Stimulated activated naive B cell treated with anti-CD40 and anti-IgM and Interleukin-4, amounts not matched to agents 10 μg/mL and 1 μg/mL and 100 μg/mL, for 72 hours (primary cell): ENCODE data around the gene ADAD2.
A peak's percentile ranks its signal among the peaks of the same experiment; 100 is the strongest.

Experiments used
- ATAC-seq, 2 donors: fragments of 150-1000 bp; cut with Tn5 transposase; replicated peaks; 2 replicates each; pipeline ENCODE4 v1.10.0; 2021; ENCODE audit warnings: moderate library complexity in 1 of 2
- DNase-seq: peaks from one replicate; pipeline ENCODE4 v3.0.0; 2021
- H3K27ac Mint-ChIP-seq: one replicate; pipeline ENCODE4 v1.8.0; 2022; ENCODE audit warnings: mild to moderate bottlenecking, mixed read lengths
- H3K27me3 Mint-ChIP-seq, 2 donors: one replicate each; pipeline ENCODE4 v1.8.0; 2022; ENCODE audit warnings: mixed read lengths in 2 of 2
- H3K36me3 Mint-ChIP-seq, 2 donors: one replicate each; pipeline ENCODE4 v1.8.0; 2022; ENCODE audit warnings: mixed read lengths in 2 of 2, mild to moderate bottlenecking in 1 of 2
- H3K4me1 Mint-ChIP-seq, 2 donors: one replicate each; pipeline ENCODE4 v1.8.0; 2022; ENCODE audit warnings: mixed read lengths in 2 of 2, mild to moderate bottlenecking in 1 of 2
- H3K4me3 Mint-ChIP-seq, 2 donors: one replicate each; pipeline ENCODE4 v1.8.0; 2022; ENCODE audit warnings: mild to moderate bottlenecking in 2 of 2, mixed read lengths in 2 of 2, moderate library complexity in 1 of 2
- H3K9me3 Mint-ChIP-seq, 2 donors: one replicate each; pipeline ENCODE4 v1.8.0; 2022; ENCODE audit warnings: mixed read lengths in 2 of 2, mild to moderate bottlenecking in 1 of 2

Gene ADAD2

GRCh38 chr16:84181144-84181915 lies 9.6 kb upstream of the ADAD2 start:
- no peaks in the 10 kb centered on the region for H3K27me3 Mint-ChIP-seq
- H3K27ac Mint-ChIP-seq = peak overlapping the region; percentile 56
- H3K9me3 Mint-ChIP-seq = no peaks in the 10 kb centered on the region
- peaks cover 18 to 37% of the 10 kb centered on the region in 2 donors for H3K4me1 Mint-ChIP-seq
- H3K36me3 Mint-ChIP-seq = peaks cover 34 to 54% of the 10 kb centered on the region in 2 donors
- ATAC-seq (no peak), DNase-seq (no peak)
- no peak overlapping the region for H3K4me3 Mint-ChIP-seq

DNA sequence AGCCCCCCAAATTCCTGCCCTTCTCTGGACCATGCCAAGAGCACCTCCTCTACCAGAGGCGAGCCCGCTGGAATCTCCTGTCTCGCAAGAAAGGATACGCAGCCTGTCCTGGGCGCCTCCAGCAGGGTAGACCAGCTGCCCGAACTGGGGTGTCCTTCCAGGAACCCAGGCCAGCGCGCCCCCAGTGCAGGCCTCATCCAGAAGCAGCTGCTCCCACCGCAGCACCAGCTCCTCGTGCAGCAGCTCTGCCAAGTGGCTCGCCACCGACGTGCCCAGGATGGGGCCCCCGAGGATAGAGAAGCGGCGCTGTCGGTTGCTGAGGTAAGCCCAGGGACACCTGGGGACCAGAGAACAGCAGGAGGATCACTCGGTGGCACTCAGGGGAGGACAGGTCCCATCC lies 8.9 kb upstream of the ADAD2 start:
- ATAC-seq (no peak), DNase-seq (no peak)
- Mint-ChIP-seq H3K27ac (no peak overlapping the region), H3K9me3 (no peaks in the 10 kb centered on the region), H3K36me3 (peaks cover 36 to 57% of the 10 kb centered on the region in 2 donors), H3K27me3 (no peaks in the 10 kb centered on the region), H3K4me1 (peaks cover 20 to 37% of the 10 kb centered on the region in 2 donors), H3K4me3 (no peak overlapping the region)

DNA sequence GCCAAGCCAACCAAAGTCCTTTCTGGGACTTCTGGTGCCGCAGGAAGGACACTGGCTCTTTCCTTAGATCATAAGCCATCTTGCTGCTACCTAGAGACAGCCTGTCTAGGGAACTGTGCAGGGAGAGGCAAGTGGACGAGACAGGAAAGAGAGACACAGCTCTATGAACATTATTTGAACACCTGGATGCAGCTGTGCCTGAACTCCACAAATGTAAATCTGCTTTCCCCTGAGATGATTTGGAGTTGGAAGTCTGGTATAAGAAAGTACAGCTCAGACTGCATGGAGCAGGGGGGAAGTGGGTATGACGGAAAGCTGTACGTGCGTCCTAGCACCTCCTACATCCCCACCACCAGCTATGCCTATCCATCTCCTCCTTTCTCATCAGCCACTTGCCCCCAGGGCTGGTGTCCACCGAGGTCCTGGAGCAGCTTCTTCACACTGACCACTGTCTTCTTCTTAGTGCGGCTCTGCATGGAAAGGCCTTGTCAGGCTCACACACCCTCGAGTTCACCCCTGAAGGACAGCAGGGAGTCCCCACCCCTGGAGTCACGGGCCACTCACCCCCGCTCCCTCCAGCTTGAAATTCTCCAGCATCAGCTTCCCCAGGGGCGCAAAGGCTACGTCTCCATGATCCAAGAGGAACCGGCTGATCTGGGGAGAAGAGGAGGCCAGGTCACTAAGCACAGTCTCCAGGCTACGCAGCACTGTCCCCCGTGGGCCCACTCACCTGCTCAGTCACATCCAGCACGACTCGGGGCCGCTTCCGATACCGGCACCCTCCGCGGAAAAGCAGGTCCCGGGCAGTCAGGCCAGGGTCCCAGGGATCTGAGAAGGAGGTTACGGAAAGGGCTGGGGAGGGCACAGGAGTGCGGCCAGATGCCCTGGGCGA lies 8.0 kb upstream of the ADAD2 start:
- Mint-ChIP-seq H3K36me3 (peaks cover 36 to 53% of the 10 kb centered on the region in 2 donors), H3K27ac (peak overlapping the region; percentile 59), H3K4me3 (no peak overlapping the region), H3K27me3 (no peaks in the 10 kb centered on the region), H3K4me1 (peaks cover 18 to 31% of the 10 kb centered on the region in 2 donors), H3K9me3 (no peaks in the 10 kb centered on the region)
- DNase-seq = no peak
- ATAC-seq = no peak

DNA sequence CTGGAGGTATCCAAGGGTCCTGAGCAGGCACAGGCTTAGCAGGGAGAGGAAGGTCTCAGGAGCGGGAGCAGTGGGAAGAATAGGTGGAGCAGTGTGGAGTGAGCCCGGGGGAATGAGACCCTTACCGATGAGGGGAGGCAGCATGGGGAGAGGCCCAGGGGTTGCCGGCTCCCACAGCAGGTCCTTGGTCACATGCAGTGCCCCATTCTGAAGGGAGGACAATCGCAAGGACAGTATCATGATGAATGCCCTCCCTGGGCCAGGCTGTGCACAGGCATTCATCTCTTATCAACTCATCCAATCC lies 7.4 kb upstream of the ADAD2 start:
- peak overlapping the region; percentile 59 for H3K27ac Mint-ChIP-seq
- H3K4me1 Mint-ChIP-seq = peaks cover 16 to 25% of the 10 kb centered on the region in 2 donors
- no peak overlapping the region for H3K4me3 Mint-ChIP-seq
- H3K27me3 Mint-ChIP-seq = no peaks in the 10 kb centered on the region
- DNase-seq (no peak), ATAC-seq (no peak)
- peaks cover 32 to 47% of the 10 kb centered on the region in 2 donors for H3K36me3 Mint-ChIP-seq
- H3K9me3 Mint-ChIP-seq = no peaks in the 10 kb centered on the region

GRCh38 chr16:84183911-84184591 lies 6.9 kb upstream of the ADAD2 start:
- Mint-ChIP-seq H3K27ac (no peak overlapping the region), H3K36me3 (peaks cover 29 to 43% of the 10 kb centered on the region in 2 donors), H3K4me3 (no peak overlapping the region), H3K9me3 (no peaks in the 10 kb centered on the region), H3K4me1 (peaks cover 15 to 25% of the 10 kb centered on the region in 2 donors), H3K27me3 (no peaks in the 10 kb centered on the region)
- no peak for DNase-seq
- ATAC-seq = no peak

DNA sequence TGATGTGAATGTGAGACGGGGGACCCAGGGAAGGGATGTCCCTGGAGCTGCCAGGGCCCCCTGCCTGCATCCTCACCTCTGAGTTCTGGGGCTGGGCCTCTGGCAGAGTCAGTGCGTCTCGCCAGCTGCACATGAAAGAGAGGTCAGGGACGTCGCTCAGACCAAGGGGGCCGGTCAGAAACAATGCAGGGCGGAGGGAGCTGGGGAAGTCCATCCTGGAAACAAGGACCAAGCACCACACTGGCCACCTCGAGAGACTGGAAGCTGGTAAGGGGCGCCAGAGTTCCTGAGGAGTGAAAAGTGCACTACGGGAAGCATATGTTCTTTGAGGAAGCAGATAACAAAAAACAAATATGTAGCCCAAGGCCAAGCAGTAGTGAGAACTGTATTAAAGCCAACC lies 6.2 kb upstream of the ADAD2 start:
- H3K27me3 Mint-ChIP-seq = no peaks in the 10 kb centered on the region
- DNase-seq = no peak
- H3K27ac Mint-ChIP-seq = peak overlapping the region; percentile 38
- H3K4me3 Mint-ChIP-seq = peak overlapping the region; percentile 73 to 97
- no peaks in the 10 kb centered on the region for H3K9me3 Mint-ChIP-seq
- peaks cover 29 to 40% of the 10 kb centered on the region in 2 donors for H3K36me3 Mint-ChIP-seq
- no peak for ATAC-seq
- H3K4me1 Mint-ChIP-seq = peaks cover 15 to 25% of the 10 kb centered on the region in 2 donors

DNA sequence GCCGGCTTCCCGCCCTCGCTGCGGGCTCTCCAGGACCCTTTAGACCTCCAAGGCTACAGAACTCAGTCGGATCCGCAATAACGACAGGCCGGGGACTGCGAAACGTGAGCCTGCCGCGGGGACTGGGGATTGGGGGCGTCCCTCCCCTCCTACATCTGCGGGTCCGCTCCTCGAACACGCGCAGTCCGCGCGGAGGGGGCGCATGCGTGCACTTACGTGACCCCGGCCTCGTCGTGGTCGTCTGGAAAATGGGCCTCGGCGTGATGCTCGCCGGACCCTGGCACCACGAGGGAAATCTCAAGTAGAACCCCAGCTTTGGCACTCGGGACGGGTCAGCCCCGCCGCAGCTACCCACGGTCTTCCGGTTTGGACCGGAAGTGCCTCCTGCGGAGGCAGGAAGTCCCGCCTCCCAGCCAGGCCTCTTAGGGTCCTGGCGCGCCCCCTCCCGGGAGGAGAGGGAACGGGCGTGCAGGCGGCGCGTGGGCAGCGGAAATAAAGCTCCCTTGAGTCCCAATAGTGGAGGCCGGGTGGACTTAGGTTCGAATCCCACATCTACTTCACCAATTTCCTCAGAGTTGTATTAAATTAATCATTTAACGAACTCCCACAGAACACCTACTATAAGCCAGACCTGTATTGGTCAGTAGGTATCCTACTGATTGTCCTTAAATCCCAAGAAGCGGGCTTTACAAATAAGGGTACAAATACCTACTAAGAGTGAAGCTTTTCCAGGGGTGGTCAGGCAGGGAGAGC lies 4.1 kb upstream of the ADAD2 start, which contains the start of gene TAF1C:
TAF1C (minus strand) TSS at position 373 of the 753 bp plus-strand sequence. CDS start 2,069 bp downstream, outside the sequence.
- H3K4me1 Mint-ChIP-seq = peaks cover 15 to 25% of the 10 kb centered on the region in 2 donors
- no peaks in the 10 kb centered on the region for H3K27me3 Mint-ChIP-seq
- DNase-seq = peak; percentile 87
- peak within 1 kb of the TSS; percentile 98 for H3K27ac Mint-ChIP-seq
- H3K9me3 Mint-ChIP-seq = no peaks in the 10 kb centered on the region
- peak within 1 kb of the TSS; percentile 97 for H3K4me3 Mint-ChIP-seq
- ATAC-seq = peak; percentile 97 to 98
- peaks cover 26 to 29% of the 10 kb centered on the region in 2 donors for H3K36me3 Mint-ChIP-seq

DNA sequence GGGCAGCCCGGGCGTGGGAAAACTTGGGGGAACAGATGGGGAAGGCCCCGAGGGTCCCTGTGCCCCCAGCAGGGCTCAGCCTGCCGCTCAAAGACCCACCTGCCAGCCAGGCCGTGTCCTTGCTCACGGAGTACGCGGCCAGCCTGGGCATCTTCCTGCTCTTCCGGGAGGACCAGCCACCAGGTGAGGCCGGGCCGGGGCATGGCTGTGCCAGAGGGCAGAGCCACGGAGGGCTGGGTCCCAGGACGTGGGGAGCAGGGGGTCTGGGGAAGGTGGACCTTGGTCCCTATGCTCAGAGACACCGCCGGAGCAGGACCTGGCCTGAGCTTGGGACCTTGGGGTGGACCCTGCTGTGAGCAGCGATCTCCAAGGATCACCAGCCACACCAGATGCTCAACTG lies 509 bp downstream of the ADAD2 start:
- Mint-ChIP-seq H3K4me1 (peaks cover 12 to 18% of the 10 kb centered on the region in 2 donors), H3K4me3 (no peak overlapping the region), H3K36me3 (peaks cover 2 to 3% of the 10 kb centered on the region in 2 donors), H3K27me3 (peaks cover 0 to 10% of the 10 kb centered on the region in 2 donors), H3K9me3 (no peaks in the 10 kb centered on the region), H3K27ac (no peak overlapping the region)
- DNase-seq (no peak), ATAC-seq (no peak)

GRCh38 chr16:84193480-84193879 lies 2.5 kb downstream of the ADAD2 start:
- DNase-seq = no peak
- H3K4me1 Mint-ChIP-seq = peaks cover 9 to 18% of the 10 kb centered on the region in 2 donors
- H3K4me3 Mint-ChIP-seq = peak overlapping the region in 1 of 2 donors; percentile 54
- peaks cover 0 to 10% of the 10 kb centered on the region in 2 donors for H3K27me3 Mint-ChIP-seq
- no peak overlapping the region for H3K27ac Mint-ChIP-seq
- H3K9me3 Mint-ChIP-seq = no peaks in the 10 kb centered on the region
- ATAC-seq = peak; percentile 6 to 20
- no peaks in the 10 kb centered on the region for H3K36me3 Mint-ChIP-seq

DNA sequence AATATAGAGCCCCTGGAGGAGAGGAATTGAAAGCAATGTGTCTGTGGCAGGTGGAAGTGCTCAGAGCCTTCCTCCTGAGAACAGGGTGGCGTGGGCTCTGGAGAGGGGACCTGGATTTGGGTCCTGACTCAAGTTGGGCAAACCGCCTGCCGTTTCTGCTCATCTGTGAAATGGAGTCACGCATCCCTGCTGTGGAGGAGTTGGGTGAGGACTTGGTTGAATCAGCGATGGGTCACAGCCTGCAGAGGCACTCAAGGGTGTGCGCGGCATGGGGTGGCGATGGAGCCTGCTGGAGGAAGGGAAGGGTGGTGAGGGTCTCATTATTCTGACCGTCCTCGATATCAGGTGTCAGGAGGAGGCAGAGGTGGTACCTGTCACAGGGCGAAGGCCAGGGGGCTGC lies 3.1 kb downstream of the ADAD2 start:
- peaks cover 9 to 18% of the 10 kb centered on the region in 2 donors for H3K4me1 Mint-ChIP-seq
- peak overlapping the region; percentile 54 to 81 for H3K4me3 Mint-ChIP-seq
- ATAC-seq (peak; percentile 35 to 45), DNase-seq (no peak)
- H3K27me3 Mint-ChIP-seq = peaks cover 0 to 10% of the 10 kb centered on the region in 2 donors
- no peaks in the 10 kb centered on the region for H3K9me3 Mint-ChIP-seq
- H3K27ac Mint-ChIP-seq = peak overlapping the region; percentile 69
- no peaks in the 10 kb centered on the region for H3K36me3 Mint-ChIP-seq

- Mint-ChIP-seq H3K36me3 (no peaks in the 10 kb centered on the region), H3K27me3 (peaks cover 0 to 10% of the 10 kb centered on the region in 2 donors), H3K27ac (peak overlapping the region; percentile 69), H3K9me3 (no peaks in the 10 kb centered on the region), H3K4me1 (peaks cover 9 to 18% of the 10 kb centered on the region in 2 donors), H3K4me3 (peak overlapping the region; percentile 54 to 81)
- peak; percentile 54 for DNase-seq
- ATAC-seq = peak; percentile 87 to 89
Measured at GRCh38 chr16:84194470-84195200, 3.7 kb downstream of the ADAD2 start.

DNA sequence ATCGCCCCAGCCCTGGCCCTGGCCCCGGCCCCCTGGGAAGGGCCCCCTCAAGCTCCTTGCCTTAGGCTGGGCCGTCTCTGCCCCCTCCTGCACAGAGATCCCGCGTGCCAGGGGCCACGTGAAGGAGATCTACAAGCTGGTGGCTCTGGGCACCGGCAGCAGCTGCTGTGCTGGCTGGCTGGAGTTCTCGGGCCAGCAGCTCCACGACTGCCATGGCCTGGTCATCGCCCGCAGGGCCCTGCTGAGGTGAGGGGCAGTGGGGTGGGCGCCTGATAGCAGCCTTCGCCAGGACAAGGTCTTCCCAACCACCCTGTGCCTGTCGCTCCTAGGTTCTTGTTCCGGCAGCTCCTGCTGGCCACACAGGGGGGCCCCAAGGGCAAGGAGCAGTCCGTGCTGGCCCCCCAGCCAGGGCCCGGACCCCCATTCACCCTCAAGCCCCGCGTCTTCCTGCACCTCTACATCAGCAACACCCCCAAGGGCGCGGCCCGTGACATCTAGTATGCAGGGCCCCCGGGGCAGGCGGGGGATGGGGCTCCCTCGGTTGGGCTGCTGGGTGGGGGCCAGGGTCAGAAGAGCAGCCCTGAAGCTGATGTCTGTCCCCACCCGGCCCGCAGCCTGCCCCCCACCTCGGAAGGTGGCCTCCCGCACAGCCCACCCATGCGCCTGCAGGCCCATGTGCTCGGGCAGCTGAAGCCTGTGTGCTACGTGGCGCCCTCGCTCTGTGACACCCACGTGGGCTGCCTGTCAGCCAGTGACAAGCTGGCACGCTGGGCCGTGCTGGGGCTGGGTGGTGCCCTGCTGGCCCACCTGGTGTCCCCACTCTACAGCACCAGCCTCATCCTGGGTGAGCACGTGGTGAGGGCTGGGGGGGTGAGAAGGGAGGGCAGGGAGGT lies 4.5 kb downstream of the ADAD2 start:
- peaks cover 9 to 18% of the 10 kb centered on the region in 2 donors for H3K4me1 Mint-ChIP-seq
- no peak for ATAC-seq
- no peak overlapping the region for H3K27ac Mint-ChIP-seq
- peak overlapping the region in 1 of 2 donors; percentile 61 for H3K4me3 Mint-ChIP-seq
- H3K9me3 Mint-ChIP-seq = no peaks in the 10 kb centered on the region
- no peaks in the 10 kb centered on the region for H3K36me3 Mint-ChIP-seq
- H3K27me3 Mint-ChIP-seq = peaks cover 0 to 10% of the 10 kb centered on the region in 2 donors
- no peak for DNase-seq
